NCI-H146 treated with DMSO at 0.1 percent for 48 hours (cell line): ENCODE results near the gene LMF1.
"Not testable (repeated sequence)": the region's sequence is repeated elsewhere in the genome, so short reads cannot be mapped to it uniquely, and the experiment has no call there.

Source experiments
- DNase-seq: peaks from one replicate; lab custom pipeline; 2025; ENCODE audit not compliant: unreplicated experiment; lab: John Stamatoyannopoulos, UW

LMF1 gene

DNA sequence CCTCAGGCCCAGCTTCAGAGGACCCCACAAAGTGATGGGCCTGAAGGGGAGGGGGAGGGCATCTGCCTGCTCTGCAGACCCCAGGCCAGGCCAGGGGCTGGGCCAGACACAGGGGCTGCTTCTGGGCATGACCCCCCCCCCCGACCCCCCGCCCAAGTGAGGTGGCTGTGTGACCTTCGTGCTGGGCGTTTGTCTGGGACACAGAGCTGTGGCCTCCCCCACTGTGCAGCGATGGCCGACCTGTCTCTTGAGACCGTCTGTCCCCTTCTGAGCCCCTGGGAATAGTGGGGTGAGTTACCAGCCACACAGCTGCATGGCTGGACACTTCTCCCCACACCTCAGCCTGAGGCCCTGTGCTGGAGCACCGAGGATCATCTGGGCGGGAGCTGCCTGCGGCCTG, 135.4 kb downstream of the LMF1 start:
- no peak for DNase-seq

DNA sequence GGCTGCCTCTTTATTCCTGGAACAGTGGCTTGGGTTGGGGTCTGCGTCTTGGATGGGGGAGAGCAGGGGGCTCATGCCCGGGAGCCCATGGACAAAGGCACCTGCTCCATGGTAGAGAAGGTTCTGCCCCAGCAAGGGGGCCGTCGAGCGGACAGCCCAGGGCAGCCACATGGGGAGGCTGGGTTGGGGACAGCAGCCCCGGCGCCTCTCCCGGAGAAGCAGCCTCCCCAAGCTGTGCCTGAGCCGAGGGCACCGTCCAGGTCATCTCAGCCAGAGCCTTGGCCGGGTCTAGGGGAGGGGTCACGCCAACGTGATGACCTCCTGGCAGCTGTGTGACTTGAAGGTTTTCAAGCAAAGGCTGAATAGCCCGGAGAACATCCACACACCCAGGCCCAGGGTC, 137.4 kb downstream of the LMF1 start:
- DNase-seq = no peak

DNA sequence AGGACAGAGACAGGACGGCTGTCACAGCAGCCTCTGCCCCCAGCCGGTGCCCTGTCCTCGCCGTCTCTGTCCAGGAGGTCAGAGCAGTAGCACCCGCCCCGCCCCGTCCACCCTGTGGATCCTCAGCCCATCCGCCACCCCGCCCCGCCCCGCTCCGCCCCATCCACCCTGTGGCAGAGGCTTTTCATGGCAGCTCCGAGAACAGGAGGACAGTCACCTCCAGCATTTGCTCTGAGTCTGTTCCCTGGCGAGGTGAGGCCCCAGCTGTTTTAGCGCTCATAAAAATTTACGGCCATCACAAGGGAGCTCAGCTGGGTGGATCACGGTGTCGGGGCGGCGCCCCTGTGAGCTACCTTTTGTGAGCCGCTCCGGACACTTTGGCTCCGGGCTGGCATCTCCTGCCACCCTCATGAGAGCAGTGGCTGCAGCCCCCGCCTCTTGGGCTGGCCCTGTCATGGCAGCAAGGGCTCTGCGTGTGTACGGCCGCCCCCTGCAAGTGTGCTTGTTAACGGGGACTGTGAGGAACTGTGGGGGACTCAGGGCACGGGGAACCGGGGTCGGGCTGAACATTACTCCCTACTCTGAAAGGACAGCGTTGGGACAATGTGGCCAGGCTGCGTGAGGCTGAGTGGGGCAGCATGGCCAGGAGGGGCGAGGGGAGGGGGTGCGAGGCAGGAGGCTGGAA, 138.0 kb downstream of the LMF1 start:
- DNase-seq = no peak

DNA sequence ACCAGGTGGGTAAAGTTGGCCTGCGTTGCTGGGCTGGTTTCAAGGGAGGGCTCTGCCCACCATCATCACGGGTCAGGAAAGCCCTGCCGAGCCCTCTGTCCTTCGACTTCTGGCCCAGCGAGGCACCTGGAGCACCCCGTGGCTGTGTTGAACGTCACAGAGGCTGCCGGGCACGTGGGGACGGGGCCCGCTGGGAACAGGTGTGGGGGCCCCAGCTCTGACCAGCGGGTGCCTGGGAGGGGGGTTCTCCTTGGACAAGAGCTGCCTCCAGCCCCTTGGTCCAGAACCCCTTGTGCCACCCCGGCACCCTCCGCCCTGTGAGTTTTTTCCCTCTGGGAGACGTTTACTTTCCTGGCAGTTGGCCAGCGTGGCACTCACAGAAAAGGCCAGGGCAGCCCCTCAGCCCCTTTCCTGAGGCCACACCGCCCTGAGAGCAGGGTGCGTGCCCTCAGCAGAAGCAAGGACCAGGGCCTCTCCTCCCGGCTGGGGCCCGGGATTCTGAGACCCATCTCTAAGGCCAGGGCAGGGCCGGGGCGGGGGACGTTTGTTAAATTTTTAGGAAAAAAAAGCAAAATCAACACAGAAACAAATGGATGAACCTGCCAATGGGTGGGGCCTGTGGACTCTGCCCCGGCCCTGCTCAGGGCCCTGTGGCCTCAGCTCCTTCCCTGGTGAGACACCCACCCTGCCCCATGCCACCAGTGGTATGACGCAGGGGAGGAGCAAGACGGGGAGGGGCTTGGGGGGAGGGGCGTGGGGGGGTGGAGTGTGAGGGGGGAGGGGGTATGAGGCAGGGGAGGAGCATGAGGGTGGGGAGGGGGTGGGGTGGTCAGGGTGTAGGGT, 139.0 kb downstream of the LMF1 start:
- DNase-seq = no peak

DNA sequence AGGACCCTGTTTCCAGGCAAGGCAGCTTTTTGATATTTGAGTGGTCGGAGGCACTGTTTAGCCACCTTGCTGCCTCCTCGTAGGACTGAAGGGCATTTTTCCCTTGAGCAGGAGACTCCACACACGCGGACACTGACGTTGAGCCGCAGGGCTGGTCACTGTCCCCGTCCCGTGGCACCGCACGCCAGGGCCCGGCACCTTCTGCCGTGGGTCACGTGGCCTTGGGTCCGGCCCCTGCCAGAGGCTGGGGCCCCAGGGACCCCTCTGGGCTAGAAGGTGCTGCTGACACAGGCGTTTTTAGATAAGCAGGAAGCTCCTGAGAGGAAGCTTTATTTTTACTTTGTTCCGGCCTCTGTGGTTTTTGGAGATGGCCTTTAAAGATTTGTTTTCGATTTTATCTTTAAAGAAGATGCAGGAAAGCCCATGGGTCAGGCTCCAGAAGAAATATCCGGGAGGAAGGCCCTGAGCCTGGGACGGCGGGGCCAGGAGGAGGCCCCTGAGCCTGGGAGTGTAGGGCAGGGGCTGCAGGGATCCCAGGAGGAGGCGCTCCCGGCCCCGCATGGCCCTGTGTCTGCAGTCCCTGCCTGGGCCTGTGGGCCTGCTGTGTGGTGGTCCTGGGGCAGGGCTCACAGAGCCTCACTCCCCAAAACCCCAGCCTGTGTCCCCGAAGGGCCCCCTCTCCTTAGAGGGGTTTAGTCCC, 139.8 kb downstream of the LMF1 start:
- no peak for DNase-seq

DNA sequence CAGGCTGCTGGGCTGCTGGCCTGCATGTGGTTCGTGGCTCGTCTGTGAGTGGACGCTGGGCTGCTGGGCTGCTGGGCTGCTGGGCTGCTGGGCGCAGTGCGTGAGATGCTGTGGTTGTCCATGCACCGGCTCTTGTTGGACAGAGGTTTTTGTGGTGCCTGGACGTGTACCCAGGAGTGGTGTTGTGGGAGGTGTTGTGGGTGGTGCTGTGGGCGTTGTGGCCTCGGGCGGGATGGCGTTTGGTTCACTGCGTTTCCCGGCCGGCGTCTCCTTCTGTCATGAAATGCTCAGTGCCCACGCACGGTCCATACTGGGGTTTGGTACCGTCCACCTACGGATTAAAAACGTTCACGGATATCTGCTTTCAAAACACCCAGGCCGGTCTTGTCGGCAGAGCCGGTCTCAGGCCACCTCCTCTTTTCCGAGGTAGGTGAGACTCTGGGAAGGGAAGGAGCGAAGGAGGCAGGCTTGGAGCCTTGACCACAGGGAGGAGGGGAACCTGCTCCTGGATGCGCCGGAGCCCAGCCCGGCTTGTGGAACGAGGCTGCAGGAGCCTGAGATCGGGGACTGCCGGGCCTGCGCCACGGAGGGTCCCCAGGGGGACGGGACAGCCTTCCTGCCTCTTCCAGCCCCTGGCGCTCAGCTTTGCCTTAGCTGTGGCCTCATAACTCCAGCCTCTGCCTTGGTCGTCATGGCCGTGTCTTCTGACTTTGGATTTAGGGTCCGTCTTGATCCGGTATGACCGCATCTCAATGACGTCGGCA, 140.5 kb downstream of the LMF1 start:
- DNase-seq = no peak

DNA sequence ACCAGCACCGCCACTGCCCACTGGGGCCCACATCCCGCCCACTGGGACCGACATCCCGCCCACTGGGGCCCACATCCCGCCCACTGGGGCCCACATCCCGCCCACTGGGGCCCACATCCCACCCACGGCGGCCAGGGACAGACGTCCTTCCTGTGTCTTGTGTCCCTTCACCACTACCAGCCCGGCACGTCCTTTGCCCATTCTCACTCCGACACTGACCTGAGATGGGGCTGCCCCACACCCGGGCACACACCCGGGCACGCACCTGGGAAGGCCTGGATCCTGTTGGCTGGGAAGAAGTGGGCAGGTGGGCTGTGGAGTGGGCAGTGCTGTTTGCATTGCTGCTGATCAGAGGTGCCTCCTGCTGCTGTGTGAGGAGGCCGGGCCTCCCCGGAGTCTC, 141.9 kb downstream of the LMF1 start:
- no peak for DNase-seq

DNA sequence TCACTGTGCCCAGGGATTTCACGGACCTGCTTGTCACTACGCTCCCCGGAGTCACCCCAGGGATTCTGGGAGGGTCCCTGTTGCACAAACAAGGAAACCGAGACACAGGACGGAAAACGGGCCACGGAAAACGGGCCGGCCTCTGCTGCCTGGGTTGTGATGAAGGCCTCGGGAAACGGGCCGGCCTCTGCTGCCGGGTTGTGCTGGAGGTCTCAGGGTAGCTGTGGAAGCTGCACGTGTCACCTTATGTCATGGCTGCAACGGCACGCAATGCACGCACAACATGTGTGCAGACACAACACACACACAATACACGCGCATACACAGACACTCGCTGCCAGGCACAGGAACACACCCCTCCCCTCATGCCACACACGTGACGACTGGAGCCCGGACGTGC, 143.3 kb downstream of the LMF1 start:
- no peak for DNase-seq

DNA sequence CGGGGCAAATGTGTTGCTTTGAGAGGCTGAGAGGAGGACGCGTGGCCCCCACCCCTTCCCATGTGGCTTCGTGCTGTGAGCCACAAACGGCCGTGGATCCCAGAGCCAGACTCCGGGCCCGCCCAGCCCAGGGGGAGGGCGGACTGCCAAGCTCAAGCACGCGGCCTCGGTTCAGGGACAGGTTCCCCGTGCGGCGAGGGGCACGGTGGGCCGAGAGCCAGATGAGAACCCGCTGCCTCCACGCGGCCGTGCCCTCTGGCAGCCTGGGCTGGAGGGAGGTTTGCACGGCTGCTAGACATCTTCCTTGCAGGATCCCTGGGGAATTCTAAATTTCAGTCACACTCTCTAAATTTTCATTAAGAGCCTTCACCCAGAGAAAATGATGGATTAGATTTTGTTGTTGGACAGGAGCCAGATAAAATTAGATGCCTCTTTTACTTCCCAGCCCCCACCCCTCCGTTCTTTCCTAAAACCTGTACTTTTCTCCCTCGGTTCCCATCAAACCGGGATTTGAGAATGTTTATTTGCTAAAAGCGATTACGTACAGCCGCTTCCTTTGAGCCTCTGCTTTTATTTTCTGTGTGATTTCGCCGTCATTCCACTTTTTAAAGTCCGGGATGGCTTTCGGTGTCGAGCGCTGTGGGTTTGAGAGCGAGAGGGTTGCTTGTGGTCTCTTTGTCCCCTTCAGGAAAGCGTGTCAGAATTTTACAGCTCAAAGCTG, 145.3 kb downstream of the LMF1 start:
- no peak for DNase-seq

DNA sequence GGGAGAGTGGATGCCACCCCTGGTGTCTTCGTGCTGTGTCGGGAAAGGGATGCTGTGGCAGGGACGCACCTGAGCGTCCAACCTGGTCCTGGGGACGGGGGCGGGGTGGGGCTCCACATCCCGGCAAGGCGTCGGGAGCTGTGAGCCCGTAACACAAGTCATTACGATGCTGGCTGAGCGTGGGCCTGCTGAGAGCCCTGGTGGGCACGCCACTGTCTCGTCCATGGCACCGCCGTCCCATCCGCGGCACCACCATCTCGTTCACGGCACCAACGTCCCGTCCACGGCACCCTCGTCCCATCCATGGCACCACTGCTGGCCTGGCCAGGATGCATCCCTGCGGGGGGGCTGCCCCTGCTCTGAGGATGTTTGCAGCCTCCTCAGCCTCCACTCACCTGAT, 146.2 kb downstream of the LMF1 start:
- DNase-seq = no peak

DNA sequence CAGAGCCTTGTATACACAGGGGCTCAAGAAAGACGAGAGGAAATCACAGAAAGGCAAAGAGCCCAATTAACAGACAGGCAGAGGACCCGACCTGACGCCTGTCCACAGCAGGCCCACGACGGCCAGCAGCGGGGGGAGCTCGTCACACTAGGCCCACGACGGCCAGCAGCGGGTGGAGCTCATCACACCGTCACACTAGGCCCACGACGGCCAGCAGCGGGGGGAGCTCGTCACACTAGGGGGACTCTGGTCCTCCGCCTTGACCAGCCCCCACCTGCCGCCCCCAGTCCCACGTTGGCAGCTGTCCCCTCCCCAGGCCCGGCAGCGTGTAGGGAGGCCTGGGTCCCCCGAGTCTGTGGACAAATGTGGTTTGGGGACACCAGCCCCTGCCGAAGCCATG, 146.6 kb downstream of the LMF1 start:
- no peak for DNase-seq

DNA sequence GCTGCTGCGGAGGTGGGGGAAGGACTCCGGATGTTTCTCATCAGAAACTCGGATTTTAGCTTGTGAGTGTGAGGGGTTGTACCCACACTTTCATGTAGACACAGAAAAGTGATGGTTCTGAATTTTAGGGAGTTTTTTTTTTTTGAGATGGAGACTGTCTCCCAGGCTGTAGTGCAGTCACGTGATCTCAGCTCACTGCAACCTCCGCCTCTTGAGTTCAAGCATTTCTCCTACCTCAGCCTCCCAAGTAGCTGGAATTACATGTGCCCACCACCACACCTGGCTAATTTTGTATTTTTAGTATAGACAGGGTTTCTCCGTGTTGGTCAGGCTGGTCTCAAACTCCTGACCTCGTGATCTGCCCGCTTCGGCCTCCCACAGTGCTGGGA, 147.9 kb downstream of the LMF1 start:
- no peak for DNase-seq

DNA sequence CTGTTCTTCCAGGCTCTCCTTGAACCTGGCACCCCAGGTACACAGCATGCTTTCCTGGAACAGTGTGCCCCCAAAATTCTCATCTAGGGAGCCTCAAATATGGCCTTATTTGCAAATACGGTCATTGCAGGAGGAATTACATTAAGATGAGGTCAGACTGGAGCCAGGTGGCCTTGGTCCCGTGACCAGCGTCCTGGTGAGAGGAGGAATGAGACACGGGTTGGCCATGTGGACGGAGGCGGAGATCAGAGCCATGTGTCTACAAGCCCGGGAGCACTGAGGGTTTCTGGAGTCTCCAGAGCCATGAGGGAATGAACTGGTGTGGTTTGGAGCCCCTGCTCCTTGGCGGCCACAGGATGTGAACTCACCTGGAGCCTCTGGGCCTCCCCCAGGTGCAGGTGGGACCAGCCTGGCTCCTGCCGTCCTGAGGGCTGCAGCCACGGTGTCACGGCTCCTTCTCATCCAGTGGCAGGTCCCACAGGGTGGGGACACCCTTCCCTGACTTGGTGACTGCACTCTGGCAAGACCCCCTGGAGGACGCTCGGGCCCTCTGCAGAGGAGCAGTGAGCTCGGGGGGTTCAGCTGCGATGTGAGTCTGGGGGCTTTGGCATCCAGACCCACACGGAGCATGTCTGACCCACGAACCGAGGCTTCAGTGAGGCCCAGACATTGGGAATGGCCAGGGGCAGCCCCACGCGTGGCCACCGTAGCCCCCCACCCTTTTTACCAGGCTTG, 148.4 kb downstream of the LMF1 start:
- DNase-seq = no peak

DNA sequence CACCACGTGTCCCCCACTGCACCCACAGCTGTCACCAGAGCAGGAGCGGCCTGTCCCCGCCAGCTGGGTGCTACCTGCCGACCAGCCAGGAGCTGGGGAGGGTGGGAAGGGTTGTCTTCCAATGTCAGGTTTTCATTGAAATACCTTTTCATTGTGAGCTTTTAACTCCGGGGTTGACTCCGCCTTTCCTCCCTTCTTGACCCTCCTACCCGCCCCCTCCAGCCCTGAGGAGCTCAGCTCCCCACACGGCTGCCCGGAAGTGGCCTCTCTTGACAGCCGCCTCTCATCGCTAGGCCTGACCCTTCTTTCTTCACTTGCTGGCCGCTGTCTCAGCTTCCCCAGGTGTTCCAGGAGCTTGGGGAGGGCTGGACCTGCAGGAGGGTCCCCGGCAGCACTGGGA, 149.0 kb downstream of the LMF1 start:
- no peak for DNase-seq

DNA sequence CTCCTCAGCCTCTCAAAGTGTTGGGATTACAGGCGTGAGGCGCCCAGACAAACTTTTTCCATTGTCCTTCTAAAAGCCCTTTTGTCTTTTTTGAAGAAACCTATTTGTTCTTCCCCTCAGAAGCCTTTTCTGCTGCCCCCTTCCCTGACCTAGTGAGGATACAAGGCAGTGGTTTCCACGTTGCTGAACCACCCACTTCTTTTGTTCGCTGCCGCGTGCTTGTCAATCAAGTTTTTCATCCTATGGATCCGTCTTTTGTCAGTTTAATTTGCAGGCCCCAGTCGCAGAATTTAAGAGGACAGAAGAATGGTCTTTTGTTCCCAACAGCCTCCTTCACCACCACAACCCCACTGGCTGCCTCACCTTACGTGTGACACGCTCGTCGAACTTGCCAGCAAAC, 150.0 kb downstream of the LMF1 start:
- no peak for DNase-seq

DNA sequence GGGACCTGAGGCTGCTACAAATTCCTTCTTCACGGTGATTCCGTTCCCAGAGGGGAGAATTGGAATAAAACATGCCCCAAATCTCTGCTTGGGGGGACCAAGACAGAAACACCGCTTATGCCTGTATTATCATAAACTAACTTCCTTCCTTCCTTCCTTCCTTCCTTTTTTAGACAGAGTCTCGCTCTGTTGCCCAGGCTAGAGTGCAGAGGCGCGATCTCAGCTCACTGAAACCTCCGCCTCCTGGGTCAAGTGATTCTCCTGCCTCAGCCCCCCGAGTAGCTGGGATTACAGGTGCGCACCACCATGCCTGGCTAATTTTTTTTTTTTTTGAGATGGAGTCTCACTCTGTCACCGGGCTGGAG, 150.8 kb downstream of the LMF1 start:
- not testable (repeated sequence) for DNase-seq

DNA sequence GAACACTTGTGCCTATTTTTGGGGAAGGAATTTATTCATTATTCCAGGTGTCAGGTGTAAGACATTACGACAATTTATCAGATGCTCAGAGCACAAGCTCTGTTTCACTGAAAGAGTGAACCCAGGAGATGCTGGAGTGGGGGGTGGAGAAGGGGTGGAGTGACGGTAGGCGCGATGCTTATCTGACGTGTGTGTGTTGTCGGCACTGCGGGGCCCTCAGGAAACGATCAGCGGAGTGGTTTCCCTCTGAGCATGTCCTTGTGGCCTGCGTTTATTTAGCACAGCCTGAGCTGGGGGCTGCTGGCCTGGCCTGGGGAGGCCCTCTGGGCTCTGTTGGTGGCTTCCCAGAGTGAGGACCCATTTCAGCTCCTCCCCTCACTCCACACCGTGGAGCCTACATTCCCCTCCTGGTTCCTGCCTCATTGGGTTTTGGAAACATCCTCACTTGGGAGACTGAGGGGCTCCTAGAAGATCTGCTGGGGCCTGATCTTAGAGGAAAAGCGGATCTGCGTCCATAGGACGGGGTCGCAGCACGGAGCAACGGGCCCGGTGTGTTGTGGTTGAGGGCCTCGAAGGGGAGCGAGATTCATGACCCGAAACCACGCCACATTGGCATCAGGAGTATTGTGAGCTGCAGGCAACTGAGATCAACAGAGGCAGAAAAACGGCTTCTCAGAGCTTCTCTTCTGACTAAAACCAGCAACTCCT, 151.3 kb downstream of the LMF1 start:
- no peak for DNase-seq

DNA sequence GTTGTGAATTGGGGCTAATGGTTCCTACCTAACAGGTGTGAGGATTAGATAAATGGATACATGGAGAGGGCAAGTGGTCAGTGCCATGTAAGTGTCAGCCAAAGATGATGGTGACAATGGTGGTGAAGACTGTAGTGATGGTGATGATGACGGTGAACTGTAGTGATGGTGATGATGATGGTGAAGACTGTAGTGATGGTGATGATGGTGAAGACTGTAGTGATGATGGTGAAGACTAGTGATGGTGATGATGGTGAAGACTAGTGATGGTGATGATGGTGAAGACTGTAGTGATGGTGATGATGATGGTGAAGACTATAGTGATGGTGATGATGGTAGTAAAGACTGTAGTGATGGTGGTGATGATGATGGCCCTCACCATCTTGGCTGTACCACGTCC, 152.2 kb downstream of the LMF1 start:
- DNase-seq = no peak

DNA sequence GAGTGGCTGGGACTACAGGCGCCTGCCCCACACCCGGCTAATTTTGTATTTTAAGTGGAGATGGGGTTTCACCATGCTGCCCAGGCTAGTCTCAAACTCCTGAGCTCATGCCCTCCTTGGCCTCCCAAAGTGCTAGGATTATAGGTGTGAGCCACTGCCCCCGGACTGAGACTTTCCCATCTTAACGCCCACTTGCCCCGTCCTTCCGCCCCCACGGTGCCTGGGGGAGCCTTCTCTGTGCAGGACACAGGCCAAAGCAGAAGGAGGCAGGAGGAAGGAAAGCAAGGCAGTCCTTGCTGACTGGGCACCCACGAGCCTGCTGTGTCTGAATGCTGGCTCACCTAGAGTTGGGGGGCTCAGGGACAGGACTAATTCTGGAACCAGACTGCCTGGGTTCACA, 152.7 kb downstream of the LMF1 start:
- no peak for DNase-seq
